PC-9 (cell line): ENCODE measurements around the gene OR8G5.

Source experiments
- EZH2 ChIP-seq: fragments of 200-600 bp; sonication (generic); IDR thresholded peaks from 2 replicates; pipeline ENCODE4 v1.8.0; 2017; ENCODE audit warnings: antibody characterized with exemption, low read depth
- TF ChIP-seq, protein P1 (sequence below): fragments of 200-600 bp; sonication (generic); conservative IDR thresholded peaks from 2 replicates; pipeline ENCODE4 v1.6.1; 2017; ENCODE audit warnings: mixed run types, antibody characterized with exemption, mild to moderate bottlenecking, moderate library complexity

GRCh38 chr11:124285610-124286344 lies 29.6 kb downstream of the OR8G5 start:
- TF ChIP-seq, protein P1, sequence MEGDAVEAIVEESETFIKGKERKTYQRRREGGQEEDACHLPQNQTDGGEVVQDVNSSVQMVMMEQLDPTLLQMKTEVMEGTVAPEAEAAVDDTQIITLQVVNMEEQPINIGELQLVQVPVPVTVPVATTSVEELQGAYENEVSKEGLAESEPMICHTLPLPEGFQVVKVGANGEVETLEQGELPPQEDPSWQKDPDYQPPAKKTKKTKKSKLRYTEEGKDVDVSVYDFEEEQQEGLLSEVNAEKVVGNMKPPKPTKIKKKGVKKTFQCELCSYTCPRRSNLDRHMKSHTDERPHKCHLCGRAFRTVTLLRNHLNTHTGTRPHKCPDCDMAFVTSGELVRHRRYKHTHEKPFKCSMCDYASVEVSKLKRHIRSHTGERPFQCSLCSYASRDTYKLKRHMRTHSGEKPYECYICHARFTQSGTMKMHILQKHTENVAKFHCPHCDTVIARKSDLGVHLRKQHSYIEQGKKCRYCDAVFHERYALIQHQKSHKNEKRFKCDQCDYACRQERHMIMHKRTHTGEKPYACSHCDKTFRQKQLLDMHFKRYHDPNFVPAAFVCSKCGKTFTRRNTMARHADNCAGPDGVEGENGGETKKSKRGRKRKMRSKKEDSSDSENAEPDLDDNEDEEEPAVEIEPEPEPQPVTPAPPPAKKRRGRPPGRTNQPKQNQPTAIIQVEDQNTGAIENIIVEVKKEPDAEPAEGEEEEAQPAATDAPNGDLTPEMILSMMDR: no peak
- no peak for TF ChIP-seq EZH2
